Type B pancreatic cell (in vitro differentiated cells): Measurements from ENCODE around the gene DCLK2. TPM values are rescaled to one million over a fixed set of nuclear protein-coding genes. Genes with fewer than 3 reads are reported as not detected.

Experiments
- DNase-seq: peaks from one replicate; pipeline ENCODE4 v3.0.0; 2021; ENCODE audit warnings: mixed read lengths; ENCODE audit not compliant: unreplicated experiment; ENCODE audit errors: extremely low spot score
- H3K27ac Mint-ChIP-seq: 2 replicates; pipeline ENCODE4 v1.8.0; 2021; ENCODE audit warnings: mild to moderate bottlenecking, mixed read lengths
- H3K27me3 Mint-ChIP-seq: 2 replicates; pipeline ENCODE4 v1.8.0; 2021; ENCODE audit warnings: mixed read lengths
- H3K36me3 Mint-ChIP-seq: 2 replicates; pipeline ENCODE4 v1.8.0; 2021; ENCODE audit warnings: mixed read lengths
- H3K4me1 Mint-ChIP-seq: one replicate; pipeline ENCODE4 v1.8.0; 2021; ENCODE audit warnings: mixed read lengths; ENCODE audit not compliant: unreplicated experiment
- H3K4me3 Mint-ChIP-seq: 2 replicates; pipeline ENCODE4 v1.8.0; 2021; ENCODE audit warnings: mild to moderate bottlenecking, mixed read lengths
- H3K9me3 Mint-ChIP-seq: 2 replicates; pipeline ENCODE4 v1.8.0; 2021; ENCODE audit warnings: mixed read lengths
- total RNA-seq: library from RNA; stranded (reverse); gene quantifications from 2 replicates; pipeline ENCODE4 v1.2.1, GENCODE V29; 2021; ENCODE audit warnings: low replicate concordance
- TF ChIP-seq, protein P1 (sequence below): fragments of 200-600 bp; sonication (generic); conservative IDR thresholded peaks from 2 replicates; pipeline ENCODE4 v1.5.0; 2021; ENCODE audit warnings: antibody characterized with exemption, mild to moderate bottlenecking

The DCLK2 gene
- total RNA-seq, 1 donor from 2014 or later: 24.9 TPM

DNA sequence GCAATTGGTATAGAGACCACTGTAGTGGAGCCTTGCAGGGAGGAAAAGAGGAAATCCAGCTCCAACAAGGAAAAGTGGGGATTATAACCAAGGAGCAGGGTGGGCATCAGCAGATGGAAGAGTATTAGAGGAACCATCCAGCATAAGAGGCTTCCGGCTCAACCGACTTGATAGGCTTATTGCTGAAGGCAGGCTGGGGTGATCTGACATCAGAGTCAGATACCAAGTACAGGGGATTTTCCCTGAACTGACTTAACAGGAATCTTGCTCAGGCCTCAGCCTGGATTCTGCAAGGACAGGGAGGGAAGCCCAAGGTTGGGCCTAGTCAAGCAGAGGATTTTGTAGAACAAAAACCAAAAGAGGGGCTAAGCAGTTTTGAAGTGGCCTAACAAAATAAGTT is 129.6 kb downstream of the DCLK2 start:
- H3K9me3 Mint-ChIP-seq: no peaks in the 10 kb centered on the region
- no peaks in the 10 kb centered on the region for H3K27me3 Mint-ChIP-seq
- TF ChIP-seq, protein P1, sequence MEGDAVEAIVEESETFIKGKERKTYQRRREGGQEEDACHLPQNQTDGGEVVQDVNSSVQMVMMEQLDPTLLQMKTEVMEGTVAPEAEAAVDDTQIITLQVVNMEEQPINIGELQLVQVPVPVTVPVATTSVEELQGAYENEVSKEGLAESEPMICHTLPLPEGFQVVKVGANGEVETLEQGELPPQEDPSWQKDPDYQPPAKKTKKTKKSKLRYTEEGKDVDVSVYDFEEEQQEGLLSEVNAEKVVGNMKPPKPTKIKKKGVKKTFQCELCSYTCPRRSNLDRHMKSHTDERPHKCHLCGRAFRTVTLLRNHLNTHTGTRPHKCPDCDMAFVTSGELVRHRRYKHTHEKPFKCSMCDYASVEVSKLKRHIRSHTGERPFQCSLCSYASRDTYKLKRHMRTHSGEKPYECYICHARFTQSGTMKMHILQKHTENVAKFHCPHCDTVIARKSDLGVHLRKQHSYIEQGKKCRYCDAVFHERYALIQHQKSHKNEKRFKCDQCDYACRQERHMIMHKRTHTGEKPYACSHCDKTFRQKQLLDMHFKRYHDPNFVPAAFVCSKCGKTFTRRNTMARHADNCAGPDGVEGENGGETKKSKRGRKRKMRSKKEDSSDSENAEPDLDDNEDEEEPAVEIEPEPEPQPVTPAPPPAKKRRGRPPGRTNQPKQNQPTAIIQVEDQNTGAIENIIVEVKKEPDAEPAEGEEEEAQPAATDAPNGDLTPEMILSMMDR: no peak
- H3K4me1 Mint-ChIP-seq: peaks cover 54% of the 10 kb centered on the region
- no peak overlapping the region for H3K27ac Mint-ChIP-seq
- H3K36me3 Mint-ChIP-seq: peaks cover 12% of the 10 kb centered on the region
- H3K4me3 Mint-ChIP-seq: no peak overlapping the region
- DNase-seq: no peak

DNA sequence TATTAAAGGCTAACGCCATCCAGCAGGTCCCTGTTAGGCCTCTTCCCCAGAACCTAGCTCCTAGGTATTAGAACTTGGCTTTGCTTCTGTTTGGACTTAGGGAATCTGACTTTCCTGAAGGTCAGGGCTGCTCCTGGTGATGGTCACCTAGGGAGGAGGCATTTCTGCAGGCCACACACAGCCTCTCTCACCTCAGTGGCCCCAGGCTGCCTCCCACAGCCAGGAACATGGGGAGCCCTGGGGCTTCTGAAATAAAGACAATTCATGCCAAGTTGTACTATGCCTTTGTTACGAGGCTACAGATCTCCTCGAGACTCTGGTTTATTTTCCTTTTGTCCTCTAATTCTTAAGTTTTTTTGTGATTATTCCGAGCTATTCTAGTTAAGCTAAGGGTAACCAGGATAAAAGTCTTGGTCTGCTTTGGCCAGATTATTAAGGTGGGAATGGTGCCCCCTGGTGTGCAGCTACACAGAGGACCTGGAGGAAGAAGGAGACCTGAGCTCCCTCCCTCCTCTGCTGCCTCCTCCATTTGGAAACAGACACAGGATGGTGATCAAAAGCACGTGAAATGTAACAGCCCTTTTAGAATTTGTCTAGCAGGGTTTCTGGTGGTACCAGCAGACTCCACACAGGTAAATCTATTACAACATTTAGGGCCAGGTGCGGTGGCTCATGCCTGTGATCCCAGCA is 131.0 kb downstream of the DCLK2 start:
- Mint-ChIP-seq H3K9me3 (no peaks in the 10 kb centered on the region), H3K27ac (no peak overlapping the region), H3K36me3 (peaks cover 12% of the 10 kb centered on the region), H3K27me3 (no peaks in the 10 kb centered on the region), H3K4me1 (peaks cover 54% of the 10 kb centered on the region), H3K4me3 (no peak overlapping the region)
- TF ChIP-seq, protein P1: peak; percentile 68
- DNase-seq: no peak

DNA sequence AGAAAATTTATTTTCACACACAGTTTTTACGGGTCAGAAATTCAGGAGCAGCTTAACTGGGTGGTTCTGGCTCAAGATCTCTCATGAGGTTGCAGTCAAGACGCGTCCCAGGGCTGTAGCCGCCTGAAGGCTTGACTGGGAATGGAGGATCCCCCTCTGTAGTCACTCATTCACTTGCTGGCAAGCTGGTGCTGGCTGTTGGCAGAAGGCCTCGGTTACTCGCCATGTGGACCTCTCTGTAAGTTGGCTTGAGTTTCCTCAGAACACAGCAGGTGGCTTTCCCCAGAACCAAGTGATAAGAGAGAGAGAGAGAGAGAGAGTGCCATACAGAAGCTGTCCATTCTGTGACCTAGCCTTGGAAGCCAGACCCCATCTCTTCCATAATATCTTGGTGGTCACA is 132.8 kb downstream of the DCLK2 start:
- H3K27ac Mint-ChIP-seq: no peak overlapping the region
- H3K9me3 Mint-ChIP-seq: no peaks in the 10 kb centered on the region
- no peak for DNase-seq
- H3K27me3 Mint-ChIP-seq: no peaks in the 10 kb centered on the region
- TF ChIP-seq, protein P1: no peak
- peaks cover 16% of the 10 kb centered on the region for H3K36me3 Mint-ChIP-seq
- H3K4me3 Mint-ChIP-seq: no peak overlapping the region
- H3K4me1 Mint-ChIP-seq: peaks cover 48% of the 10 kb centered on the region

DNA sequence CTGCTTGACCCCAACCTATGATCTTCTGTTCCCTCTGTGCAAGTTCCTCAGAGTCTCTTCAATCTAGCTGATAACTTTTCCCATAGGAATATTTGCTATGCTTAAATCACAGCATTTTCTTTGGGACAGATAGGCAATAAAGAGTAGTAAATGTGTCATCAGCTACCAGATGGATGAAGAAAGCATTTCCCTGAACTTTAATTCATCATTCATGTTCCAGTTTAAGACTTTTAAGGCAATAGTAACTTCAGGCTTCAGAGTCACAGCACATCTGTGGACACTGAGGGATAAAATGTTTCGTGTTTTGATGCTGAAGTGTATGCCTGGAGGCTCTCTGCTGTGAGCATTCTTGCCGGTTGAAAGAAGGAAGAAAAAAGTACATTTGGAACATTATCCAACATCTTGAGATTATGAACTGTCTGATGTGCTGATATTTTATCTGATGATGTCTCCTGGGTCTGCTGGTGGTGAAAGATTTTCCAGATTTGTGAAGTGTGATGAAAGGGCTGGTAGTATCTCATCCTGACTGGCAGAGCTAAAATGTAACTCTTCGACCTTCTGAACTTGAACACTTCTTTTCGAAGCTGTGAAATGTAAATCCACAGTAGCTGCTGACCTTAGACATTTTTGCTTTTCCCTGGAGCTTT is 133.7 kb downstream of the DCLK2 start:
- Mint-ChIP-seq H3K36me3 (peaks cover 16% of the 10 kb centered on the region), H3K4me1 (peaks cover 43% of the 10 kb centered on the region), H3K27me3 (no peaks in the 10 kb centered on the region), H3K9me3 (no peaks in the 10 kb centered on the region), H3K27ac (peak overlapping the region; percentile 4), H3K4me3 (peak overlapping the region; percentile 21)
- no peak for DNase-seq
- TF ChIP-seq, protein P1: no peak

DNA sequence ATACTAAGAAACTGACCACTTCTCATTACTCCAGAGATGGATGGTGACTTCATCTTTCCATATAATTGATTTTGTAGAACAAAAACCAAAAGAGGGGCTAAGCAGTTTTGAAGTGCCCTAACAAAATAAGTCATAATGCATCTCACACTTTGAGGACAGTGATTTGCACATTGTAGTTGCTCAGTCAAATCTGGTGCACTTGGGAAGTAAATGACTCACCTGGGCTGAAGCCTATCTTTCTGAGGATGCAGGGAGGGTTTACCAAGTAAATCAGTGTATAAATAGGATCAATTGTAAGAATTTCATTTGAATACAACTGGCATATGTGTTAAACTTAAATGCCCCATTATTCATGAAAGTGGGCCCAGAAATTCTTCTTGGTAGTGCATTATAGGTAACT is 134.2 kb downstream of the DCLK2 start:
- peaks cover 42% of the 10 kb centered on the region for H3K4me1 Mint-ChIP-seq
- no peaks in the 10 kb centered on the region for H3K27me3 Mint-ChIP-seq
- TF ChIP-seq, protein P1: no peak
- H3K9me3 Mint-ChIP-seq: no peaks in the 10 kb centered on the region
- peaks cover 20% of the 10 kb centered on the region for H3K36me3 Mint-ChIP-seq
- no peak overlapping the region for H3K4me3 Mint-ChIP-seq
- H3K27ac Mint-ChIP-seq: no peak overlapping the region
- DNase-seq: no peak
